VCaP (cell line): Measurements from ENCODE around the gene RAET1G.
"Not testable (repeated sequence)": the region's sequence is repeated elsewhere in the genome, so short reads cannot be mapped to it uniquely, and the experiment has no call there.

Experiments used
- H3K27ac ChIP-seq: fragments of 450-650 bp; 2 replicates; pipeline ENCODE4 v1.5.1; 2017
- TF ChIP-seq, protein P1 (sequence below): fragments of 450-650 bp; conservative IDR thresholded peaks from 2 replicates; pipeline ENCODE4 v1.5.1; 2017; ENCODE audit warnings: mild to moderate bottlenecking, moderate library complexity

RAET1G gene

DNA sequence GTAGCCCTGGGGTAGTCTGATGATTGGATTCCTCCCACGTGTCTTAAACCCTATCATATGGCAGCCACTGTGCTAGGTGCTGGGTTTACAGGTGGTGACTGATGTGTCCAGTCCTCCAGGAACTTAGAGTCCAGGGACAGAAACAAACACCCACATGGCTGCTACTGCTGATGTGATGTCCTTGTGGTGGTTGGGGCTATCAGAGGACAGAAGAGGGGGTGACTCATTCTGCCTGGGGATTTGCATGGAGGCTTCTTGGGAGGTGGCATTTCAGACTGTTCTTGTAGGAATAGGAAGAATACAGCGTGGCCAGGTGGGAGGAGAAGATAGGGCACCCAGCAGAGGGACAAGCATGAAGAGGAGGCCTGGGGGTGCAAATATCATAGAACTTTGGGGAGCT lies 9.8 kb downstream of the RAET1G start:
- no peak overlapping the region for H3K27ac ChIP-seq
- TF ChIP-seq, protein P1, sequence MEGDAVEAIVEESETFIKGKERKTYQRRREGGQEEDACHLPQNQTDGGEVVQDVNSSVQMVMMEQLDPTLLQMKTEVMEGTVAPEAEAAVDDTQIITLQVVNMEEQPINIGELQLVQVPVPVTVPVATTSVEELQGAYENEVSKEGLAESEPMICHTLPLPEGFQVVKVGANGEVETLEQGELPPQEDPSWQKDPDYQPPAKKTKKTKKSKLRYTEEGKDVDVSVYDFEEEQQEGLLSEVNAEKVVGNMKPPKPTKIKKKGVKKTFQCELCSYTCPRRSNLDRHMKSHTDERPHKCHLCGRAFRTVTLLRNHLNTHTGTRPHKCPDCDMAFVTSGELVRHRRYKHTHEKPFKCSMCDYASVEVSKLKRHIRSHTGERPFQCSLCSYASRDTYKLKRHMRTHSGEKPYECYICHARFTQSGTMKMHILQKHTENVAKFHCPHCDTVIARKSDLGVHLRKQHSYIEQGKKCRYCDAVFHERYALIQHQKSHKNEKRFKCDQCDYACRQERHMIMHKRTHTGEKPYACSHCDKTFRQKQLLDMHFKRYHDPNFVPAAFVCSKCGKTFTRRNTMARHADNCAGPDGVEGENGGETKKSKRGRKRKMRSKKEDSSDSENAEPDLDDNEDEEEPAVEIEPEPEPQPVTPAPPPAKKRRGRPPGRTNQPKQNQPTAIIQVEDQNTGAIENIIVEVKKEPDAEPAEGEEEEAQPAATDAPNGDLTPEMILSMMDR: no peak

DNA sequence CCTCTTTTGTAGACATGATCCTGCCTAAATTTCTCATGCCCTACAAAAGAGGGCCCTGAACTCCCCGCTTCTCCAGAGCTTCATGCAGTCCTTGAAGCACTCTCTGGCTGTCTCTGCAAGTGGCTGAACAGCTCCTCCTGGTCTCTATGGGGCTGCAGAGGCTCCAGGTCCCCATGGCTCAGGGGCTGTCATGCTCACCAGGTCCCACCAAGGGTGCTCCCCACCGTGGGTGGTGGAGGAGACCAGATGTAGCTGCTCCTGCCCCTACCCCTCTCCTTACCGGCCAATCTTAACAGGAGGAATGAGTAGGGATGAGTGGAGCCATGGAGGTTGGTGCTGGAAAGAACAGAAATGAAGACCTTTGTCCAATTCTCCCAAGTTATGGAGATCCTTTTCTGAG lies 10.2 kb downstream of the RAET1G start:
- not testable (repeated sequence) for H3K27ac ChIP-seq

DNA sequence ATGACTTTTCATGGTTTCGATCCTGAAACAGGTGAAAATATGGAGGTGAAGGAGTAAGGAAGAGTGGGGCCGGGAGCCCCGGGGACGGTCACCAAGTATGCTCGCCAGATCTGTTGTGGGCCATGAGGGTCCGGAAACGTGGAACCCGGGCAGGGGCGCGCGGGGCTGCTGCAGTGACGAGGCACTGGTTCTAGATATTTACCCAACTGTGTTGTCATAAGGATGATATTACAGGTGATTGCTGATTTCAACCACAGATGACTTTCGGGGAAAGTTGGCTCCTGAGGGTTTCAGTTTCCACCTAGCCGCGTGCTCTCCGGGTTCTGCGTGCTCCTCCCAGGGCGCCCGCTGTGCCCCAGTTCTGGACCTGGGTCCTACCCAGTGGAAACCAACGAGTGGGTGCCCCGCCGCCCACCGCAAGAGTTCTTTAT lies 12.2 kb downstream of the RAET1G start:
- no peak overlapping the region for H3K27ac ChIP-seq
- TF ChIP-seq, protein P1: no peak

DNA sequence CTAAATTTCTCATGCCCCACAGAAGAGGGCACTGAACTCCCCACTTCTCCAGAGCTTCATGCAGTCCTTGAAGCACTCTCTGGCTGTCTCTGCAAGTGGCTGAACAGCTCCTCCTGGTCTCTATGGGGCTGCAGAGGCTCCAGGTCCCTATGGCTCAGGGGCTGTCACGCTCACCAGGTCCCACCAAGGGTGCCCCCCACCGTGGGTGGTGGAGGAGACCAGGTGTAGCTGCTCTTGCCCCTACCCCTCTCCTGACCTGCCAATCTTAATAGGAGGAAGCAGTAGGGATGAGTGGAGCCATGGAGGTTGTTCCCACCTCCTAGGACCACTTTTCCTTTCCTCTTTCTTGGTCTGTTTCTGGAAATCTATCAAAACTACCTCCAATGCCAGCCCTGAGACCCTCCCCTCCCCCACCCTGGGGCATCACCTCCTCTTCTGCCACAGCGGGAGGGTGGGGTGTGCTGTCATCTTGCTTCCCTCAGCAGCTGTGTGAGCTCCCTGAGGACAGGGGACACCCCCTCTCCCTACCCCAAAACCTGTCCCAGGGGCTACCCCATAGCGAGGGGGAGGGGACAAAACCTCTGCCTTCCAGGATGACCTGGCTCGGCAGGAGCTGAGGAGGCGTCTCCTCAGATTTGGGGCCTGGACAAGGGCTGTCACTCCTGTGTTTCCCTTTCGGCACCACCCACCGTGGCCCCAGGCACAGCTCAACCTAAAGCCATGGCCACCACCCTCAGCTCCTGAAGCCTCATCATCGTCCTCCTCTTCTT lies 13.0 kb downstream of the RAET1G start:
- TF ChIP-seq, protein P1: no peak
- H3K27ac ChIP-seq: no peak overlapping the region

DNA sequence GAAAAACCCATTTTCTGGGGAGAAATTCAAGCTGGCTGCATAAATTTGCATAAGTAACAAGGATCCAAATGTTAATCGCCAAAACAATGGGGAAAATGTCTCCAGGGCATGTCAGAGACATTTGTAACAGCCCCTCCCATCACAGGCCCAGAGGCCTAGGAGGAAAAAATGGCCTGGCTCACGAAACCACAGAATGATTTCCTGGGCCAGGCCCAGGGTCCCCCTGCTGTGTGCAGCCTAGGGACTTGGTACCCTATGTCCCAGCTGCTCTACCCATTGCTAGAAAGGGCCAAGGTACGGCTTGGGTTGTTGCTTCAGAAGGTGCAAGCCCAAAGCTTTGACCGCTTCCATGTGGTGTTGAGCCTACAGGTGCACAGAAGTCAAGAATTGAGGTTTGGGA lies 14.4 kb downstream of the RAET1G start:
- H3K27ac ChIP-seq: not testable (repeated sequence)

DNA sequence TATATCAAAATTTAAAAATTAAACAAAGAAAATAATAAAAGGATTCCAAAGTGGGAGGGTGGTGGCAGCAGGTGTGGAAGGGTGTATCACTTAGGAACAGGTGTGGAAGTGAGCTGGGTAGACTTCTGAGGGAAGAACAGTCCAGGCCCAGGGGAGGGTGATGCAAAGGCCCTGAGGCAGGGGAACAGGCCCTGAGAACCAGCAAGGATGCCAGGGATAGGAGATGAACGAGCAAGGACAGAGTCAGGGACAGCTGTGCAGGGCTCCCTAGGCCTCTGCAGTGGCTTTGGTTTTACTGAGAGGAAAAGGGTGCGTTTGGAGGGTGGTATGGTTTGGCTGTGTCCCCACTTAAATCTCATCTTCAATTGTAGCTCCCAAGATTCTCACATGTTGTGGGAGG lies 15.6 kb downstream of the RAET1G start:
- TF ChIP-seq, protein P1: no peak

DNA sequence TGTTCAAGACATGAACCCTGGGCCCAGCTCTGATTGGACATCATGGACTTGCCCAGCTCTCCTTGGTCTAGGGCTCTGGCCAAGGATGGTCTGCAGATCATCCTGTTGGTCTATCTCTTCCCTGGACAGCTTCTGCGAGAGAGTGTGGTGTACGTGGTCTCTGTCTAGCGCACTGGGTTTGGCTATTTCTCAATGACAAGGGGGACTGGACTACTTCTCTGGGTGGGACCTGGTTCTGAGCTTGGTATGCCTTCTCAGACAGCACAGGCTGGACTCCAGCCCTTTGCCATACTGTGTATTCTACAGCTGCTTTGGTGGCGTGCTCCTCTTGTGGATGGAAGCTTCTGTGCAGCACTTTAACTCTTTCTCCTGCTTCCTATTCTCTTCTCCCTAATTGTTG lies 16.5 kb downstream of the RAET1G start:
- TF ChIP-seq, protein P1: no peak
- H3K27ac ChIP-seq: peak overlapping the region; percentile 28; the same call in 1 of the 2 replicates

More for the DNA sequence above, 15.6 kb downstream of the RAET1G start:
- no peak overlapping the region for H3K27ac ChIP-seq

DNA sequence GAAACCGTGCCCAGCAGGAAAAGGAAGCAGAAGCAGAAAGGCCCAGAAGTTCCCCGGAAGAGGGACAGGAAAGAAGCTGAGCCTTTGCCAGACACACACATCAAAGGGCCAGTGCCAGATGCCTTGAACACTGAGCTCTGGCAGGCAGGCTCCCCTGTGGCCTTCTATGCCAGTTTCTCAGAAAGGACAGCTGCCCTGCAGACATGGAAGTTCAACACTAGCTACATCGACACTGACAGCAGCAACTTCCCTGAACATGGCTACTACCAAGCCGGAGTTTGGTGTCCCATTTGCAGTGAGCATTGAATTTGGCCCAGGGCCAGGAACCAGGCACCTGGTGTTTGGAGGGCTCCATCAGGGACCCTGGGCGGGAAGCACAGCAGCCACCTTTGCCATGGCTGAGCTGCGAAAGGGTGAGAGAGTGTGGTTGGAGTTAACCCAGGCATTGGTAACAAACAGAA lies 17.0 kb downstream of the RAET1G start:
- peak overlapping the region; percentile 28; the same call in 1 of the 2 replicates for H3K27ac ChIP-seq
- TF ChIP-seq, protein P1: no peak
